DMS153 (cell line): ENCODE measurements around the gene CDK4.

ENCODE experiments used
- DNase-seq: peaks from one replicate; lab custom pipeline; 2025; lab: John Stamatoyannopoulos, UW

The CDK4 gene

GRCh38 chr12:57738661-57739237 is 13.4 kb downstream of the CDK4 start, which contains the start of gene AGAP2:
Gene AGAP2, minus strand, starts transcription at chr12:57738742. Its CDS starts 496 bp downstream, at chr12:57738246.
- no peak for DNase-seq

- DNase-seq: no peak
Measured at GRCh38 chr12:57737467-57738460, 14.3 kb downstream of the CDK4 start.

- DNase-seq: no peak
Measured at GRCh38 chr12:57736741-57737466, 15.2 kb downstream of the CDK4 start.

- DNase-seq: no peak
Measured at GRCh38 chr12:57735952-57736740, 16.0 kb downstream of the CDK4 start.

GRCh38 chr12:57735198-57735855 is 16.8 kb downstream of the CDK4 start:
- no peak for DNase-seq

GRCh38 chr12:57734591-57734990 is 17.5 kb downstream of the CDK4 start:
- DNase-seq: no peak

GRCh38 chr12:57733928-57734327 is 18.2 kb downstream of the CDK4 start:
- no peak for DNase-seq

- DNase-seq: no peak
Measured at GRCh38 chr12:57732726-57733593, 19.1 kb downstream of the CDK4 start.

- no peak for DNase-seq
Measured at GRCh38 chr12:57732270-57732669, 19.8 kb downstream of the CDK4 start.

GRCh38 chr12:57731411-57732080 is 20.6 kb downstream of the CDK4 start:
- DNase-seq: no peak

GRCh38 chr12:57730336-57731067 is 21.6 kb downstream of the CDK4 start:
- no peak for DNase-seq

GRCh38 chr12:57729321-57729844 is 22.7 kb downstream of the CDK4 start:
- no peak for DNase-seq

- DNase-seq: no peak
Measured at GRCh38 chr12:57727758-57728395, 24.2 kb downstream of the CDK4 start.

GRCh38 chr12:57726884-57727757 is 25.0 kb downstream of the CDK4 start:
- DNase-seq: no peak

- DNase-seq: peak; percentile 65
Measured at GRCh38 chr12:57726151-57726883, 25.8 kb downstream of the CDK4 start.

- no peak for DNase-seq
Measured at GRCh38 chr12:57725851-57726150, 26.3 kb downstream of the CDK4 start.
